NCI-H187 (cell line): Measurements from ENCODE around the gene RASGRF1.
"Not testable (repeated sequence)": the region's sequence is repeated elsewhere in the genome, so short reads cannot be mapped to it uniquely, and the experiment has no call there.

Source experiments
- DNase-seq, 2 experiments: peaks; one replicate each; lab custom pipeline; 2025; lab: John Stamatoyannopoulos, UW

The RASGRF1 gene

GRCh38 chr15:79008659-79009058 lies 81.9 kb downstream of the RASGRF1 start:
- DNase-seq: no peak

- no peak for DNase-seq
Measured at GRCh38 chr15:79007066-79007465, 83.5 kb downstream of the RASGRF1 start.

- DNase-seq: no peak
Measured at GRCh38 chr15:79006071-79006470, 84.5 kb downstream of the RASGRF1 start.

GRCh38 chr15:79004336-79004735 lies 86.2 kb downstream of the RASGRF1 start:
- no peak for DNase-seq

GRCh38 chr15:79003896-79004295 lies 86.7 kb downstream of the RASGRF1 start:
- no peak for DNase-seq

GRCh38 chr15:79003301-79003700 lies 87.3 kb downstream of the RASGRF1 start:
- no peak for DNase-seq

GRCh38 chr15:79002581-79002980 lies 88.0 kb downstream of the RASGRF1 start:
- DNase-seq: no peak

- DNase-seq: no peak
Measured at GRCh38 chr15:78999636-79000035, 90.9 kb downstream of the RASGRF1 start.

GRCh38 chr15:78998526-78998925 lies 92.1 kb downstream of the RASGRF1 start:
- DNase-seq: no peak

GRCh38 chr15:78997981-78998499 lies 92.5 kb downstream of the RASGRF1 start:
- no peak for DNase-seq

- DNase-seq: no peak
Measured at GRCh38 chr15:78996894-78997275, 93.7 kb downstream of the RASGRF1 start.

- no peak for DNase-seq
Measured at GRCh38 chr15:78995921-78996893, 94.4 kb downstream of the RASGRF1 start.

- DNase-seq: not testable (repeated sequence)
Measured at GRCh38 chr15:78995161-78995560, 95.4 kb downstream of the RASGRF1 start.

- no peak for DNase-seq
Measured at GRCh38 chr15:78993931-78994530, 96.5 kb downstream of the RASGRF1 start.

- DNase-seq: no peak
Measured at GRCh38 chr15:78993257-78993930, 97.2 kb downstream of the RASGRF1 start.

- DNase-seq: no peak
Measured at GRCh38 chr15:78992416-78993256, 97.9 kb downstream of the RASGRF1 start.

GRCh38 chr15:78991879-78992278 lies 98.7 kb downstream of the RASGRF1 start:
- no peak for DNase-seq

- DNase-seq: no peak
Measured at GRCh38 chr15:78991476-78991875, 99.1 kb downstream of the RASGRF1 start.

GRCh38 chr15:78990278-78990677 lies 100.3 kb downstream of the RASGRF1 start:
- no peak for DNase-seq

- no peak for DNase-seq
Measured at GRCh38 chr15:78989701-78990240, 100.8 kb downstream of the RASGRF1 start.

- DNase-seq: no peak
Measured at GRCh38 chr15:78988361-78988911, 102.1 kb downstream of the RASGRF1 start.
